HepG2 (cell line): ENCODE data around the gene VCAN. TPM values are rescaled to one million over a fixed set of nuclear protein-coding genes. Genes with fewer than 3 reads are reported as not detected.
A peak's percentile ranks its signal among the peaks of the same experiment; 100 is the strongest.

Source experiments
- ATAD3A ChIP-seq: sonication (generic); formaldehyde crosslinking; IDR thresholded peaks from 2 replicates; pipeline ENCODE4 v1.4.0; 2020; ENCODE audit warnings: missing genetic modification reagents
- BCL6 ChIP-seq: IDR thresholded peaks from 2 replicates; pipeline ENCODE4 v1.6.1; 2016; ENCODE audit warnings: missing genetic modification reagents, missing compliant biosample characterization
- HOXA9 ChIP-seq: sonication (generic); formaldehyde crosslinking; IDR thresholded peaks from 2 replicates; pipeline ENCODE4 v1.8.1; 2022; ENCODE audit warnings: missing genetic modification reagents, mild to moderate bottlenecking, moderate library complexity, borderline replicate concordance
- KLF15 ChIP-seq: sonication (generic); formaldehyde crosslinking; IDR thresholded peaks from 2 replicates; pipeline ENCODE4 v1.8.1; 2023; ENCODE audit warnings: borderline replicate concordance, mild to moderate bottlenecking, inconsistent platforms, missing genetic modification reagents, mixed read lengths
- MXD4 ChIP-seq: IDR thresholded peaks from 2 replicates; pipeline ENCODE4 v1.6.1; 2016; ENCODE audit warnings: mild to moderate bottlenecking, missing biosample characterization, missing genetic modification reagents
- PCBP2 ChIP-seq: fragments of 200-400 bp; formaldehyde crosslinking; optimal IDR thresholded peaks from 2 replicates; pipeline ENCODE3; 2018; ENCODE audit warnings: low read length, low read depth; ENCODE audit not compliant: poor library complexity, severe bottlenecking
- SRY ChIP-seq: sonication (generic); formaldehyde crosslinking; IDR thresholded peaks from 2 replicates; pipeline ENCODE4 v1.8.0; 2022; ENCODE audit warnings: mild to moderate bottlenecking, missing genetic modification reagents
- TCF7 ChIP-seq: sonication (generic); IDR thresholded peaks from 2 replicates; pipeline ENCODE4 v1.6.1; 2016; ENCODE audit warnings: antibody characterized with exemption, low read depth
- TMF1 ChIP-seq: sonication (generic); formaldehyde crosslinking; IDR thresholded peaks from 2 replicates; pipeline ENCODE4 v1.8.1; 2022; ENCODE audit warnings: low read depth, missing genetic modification reagents
- XBP1 ChIP-seq: sonication (generic); formaldehyde crosslinking; IDR thresholded peaks from 2 replicates; pipeline ENCODE4 v1.5.0; 2020; ENCODE audit warnings: missing genetic modification reagents
- ZFYVE20 ChIP-seq: sonication (generic); formaldehyde crosslinking; IDR thresholded peaks from 2 replicates; pipeline ENCODE4 v1.8.0; 2023; ENCODE audit warnings: low read depth, mild to moderate bottlenecking, moderate library complexity, missing genetic modification reagents, borderline replicate concordance
- ZNF124 ChIP-seq: sonication (generic); formaldehyde crosslinking; IDR thresholded peaks from 2 replicates; pipeline ENCODE4 v1.4.0; 2020; ENCODE audit warnings: missing genetic modification reagents
- ZNF30 ChIP-seq: sonication (generic); formaldehyde crosslinking; IDR thresholded peaks from 2 replicates; pipeline ENCODE4 v1.5.0; 2020; ENCODE audit warnings: mild to moderate bottlenecking, missing genetic modification reagents
- ZNF451 ChIP-seq: sonication (generic); formaldehyde crosslinking; IDR thresholded peaks from 2 replicates; pipeline ENCODE4 v1.5.0; 2020; ENCODE audit warnings: mild to moderate bottlenecking, missing genetic modification reagents
- ZNF512B ChIP-seq: sonication (generic); formaldehyde crosslinking; IDR thresholded peaks from 2 replicates; pipeline ENCODE4 v1.5.1; 2020; ENCODE audit warnings: missing genetic modification reagents, mild to moderate bottlenecking, borderline replicate concordance
- ZNF567 ChIP-seq: sonication (generic); formaldehyde crosslinking; IDR thresholded peaks from 2 replicates; pipeline ENCODE4 v1.8.1; 2023; ENCODE audit warnings: mild to moderate bottlenecking, missing genetic modification reagents, borderline replicate concordance
- ZNF605 ChIP-seq: sonication (generic); formaldehyde crosslinking; IDR thresholded peaks from 2 replicates; pipeline ENCODE4 v1.8.0; 2022; ENCODE audit warnings: mild to moderate bottlenecking, missing genetic modification reagents
- polyA plus RNA-seq, 8 experiments: library from polyadenylated mRNA; depleted of rRNA in 3 of 8; stranded (reverse) in 7 of 8; unstranded in 1 of 8; fragments of >200 nt; fragmentation: Illumina TruSeq in 4 of 8; extraction: Trizol in 4 of 8; gene quantifications; 2 replicates each; pipeline versions ENCODE4 v1.2.1 to v1.2.3, GENCODE V29; 2011 to 2016; ENCODE audit warnings: low read depth in 4 of 8, missing spikeins in 1 of 8, mixed read lengths in 1 of 8; ENCODE audit not compliant: insufficient read depth in 1 of 8
- total RNA-seq, 5 experiments: library from RNA; depleted of rRNA; stranded (reverse); fragments of >200 nt; fragmentation: Illumina TruSeq; extraction: Trizol; gene quantifications; 2 replicates each; pipeline ENCODE4 v1.2.3, GENCODE V29; 2016; ENCODE audit warnings: low read depth in 1 of 5
- TF ChIP-seq, protein P1 (sequence below): sonication (generic); formaldehyde crosslinking; IDR thresholded peaks from 2 replicates; pipeline ENCODE4 v1.5.1; 2020; ENCODE audit warnings: mild to moderate bottlenecking, missing genetic modification reagents, moderate library complexity
- TF ChIP-seq, protein P2 (sequence below): sonication (generic); formaldehyde crosslinking; IDR thresholded peaks from 2 replicates; pipeline ENCODE4 v1.5.1; 2020; ENCODE audit warnings: missing genetic modification reagents, mild to moderate bottlenecking, borderline replicate concordance
- TF ChIP-seq, protein P3 (sequence below): IDR thresholded peaks from 2 replicates; pipeline ENCODE4 v1.6.1; 2018; ENCODE audit warnings: missing genetic modification reagents

The VCAN gene
- total and polyA plus RNA-seq, 2 of the 13 experiments (the other 11 are each of a cell fraction or from before 2014, with no cell fraction given) = 1.2 to 3.5 TPM

DNA sequence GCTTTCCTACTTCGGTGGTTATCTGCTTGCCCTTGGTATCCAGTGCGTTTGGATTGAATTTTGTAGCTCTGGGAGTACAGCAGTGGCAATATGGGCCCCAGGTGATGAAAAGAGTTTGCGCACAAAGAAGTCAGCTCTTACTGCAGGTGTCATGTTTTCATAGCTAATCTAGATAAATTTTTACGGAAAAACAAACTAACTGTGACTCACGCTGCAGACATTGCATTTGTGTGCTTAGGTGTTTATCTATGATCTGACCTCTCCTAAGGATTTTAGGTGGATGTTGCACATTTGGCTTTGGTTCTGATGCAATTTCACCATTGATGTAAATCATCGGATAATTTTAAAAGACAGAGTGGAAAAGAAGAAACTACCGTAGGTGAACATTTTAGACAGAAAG lies 92.1 kb downstream of the VCAN start (continued):
- TF ChIP-seq, protein P1, sequence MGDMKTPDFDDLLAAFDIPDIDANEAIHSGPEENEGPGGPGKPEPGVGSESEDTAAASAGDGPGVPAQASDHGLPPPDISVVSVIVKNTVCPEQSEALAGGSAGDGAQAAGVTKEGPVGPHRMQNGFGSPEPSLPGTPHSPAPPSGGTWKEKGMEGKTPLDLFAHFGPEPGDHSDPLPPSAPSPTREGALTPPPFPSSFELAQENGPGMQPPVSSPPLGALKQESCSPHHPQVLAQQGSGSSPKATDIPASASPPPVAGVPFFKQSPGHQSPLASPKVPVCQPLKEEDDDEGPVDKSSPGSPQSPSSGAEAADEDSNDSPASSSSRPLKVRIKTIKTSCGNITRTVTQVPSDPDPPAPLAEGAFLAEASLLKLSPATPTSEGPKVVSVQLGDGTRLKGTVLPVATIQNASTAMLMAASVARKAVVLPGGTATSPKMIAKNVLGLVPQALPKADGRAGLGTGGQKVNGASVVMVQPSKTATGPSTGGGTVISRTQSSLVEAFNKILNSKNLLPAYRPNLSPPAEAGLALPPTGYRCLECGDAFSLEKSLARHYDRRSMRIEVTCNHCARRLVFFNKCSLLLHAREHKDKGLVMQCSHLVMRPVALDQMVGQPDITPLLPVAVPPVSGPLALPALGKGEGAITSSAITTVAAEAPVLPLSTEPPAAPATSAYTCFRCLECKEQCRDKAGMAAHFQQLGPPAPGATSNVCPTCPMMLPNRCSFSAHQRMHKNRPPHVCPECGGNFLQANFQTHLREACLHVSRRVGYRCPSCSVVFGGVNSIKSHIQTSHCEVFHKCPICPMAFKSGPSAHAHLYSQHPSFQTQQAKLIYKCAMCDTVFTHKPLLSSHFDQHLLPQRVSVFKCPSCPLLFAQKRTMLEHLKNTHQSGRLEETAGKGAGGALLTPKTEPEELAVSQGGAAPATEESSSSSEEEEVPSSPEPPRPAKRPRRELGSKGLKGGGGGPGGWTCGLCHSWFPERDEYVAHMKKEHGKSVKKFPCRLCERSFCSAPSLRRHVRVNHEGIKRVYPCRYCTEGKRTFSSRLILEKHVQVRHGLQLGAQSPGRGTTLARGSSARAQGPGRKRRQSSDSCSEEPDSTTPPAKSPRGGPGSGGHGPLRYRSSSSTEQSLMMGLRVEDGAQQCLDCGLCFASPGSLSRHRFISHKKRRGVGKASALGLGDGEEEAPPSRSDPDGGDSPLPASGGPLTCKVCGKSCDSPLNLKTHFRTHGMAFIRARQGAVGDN (CRISPR knock-in tag) = no peak
- no peak for TF ChIP-seq XBP1 (CRISPR knock-in tag)
- TF ChIP-seq, protein P2, sequence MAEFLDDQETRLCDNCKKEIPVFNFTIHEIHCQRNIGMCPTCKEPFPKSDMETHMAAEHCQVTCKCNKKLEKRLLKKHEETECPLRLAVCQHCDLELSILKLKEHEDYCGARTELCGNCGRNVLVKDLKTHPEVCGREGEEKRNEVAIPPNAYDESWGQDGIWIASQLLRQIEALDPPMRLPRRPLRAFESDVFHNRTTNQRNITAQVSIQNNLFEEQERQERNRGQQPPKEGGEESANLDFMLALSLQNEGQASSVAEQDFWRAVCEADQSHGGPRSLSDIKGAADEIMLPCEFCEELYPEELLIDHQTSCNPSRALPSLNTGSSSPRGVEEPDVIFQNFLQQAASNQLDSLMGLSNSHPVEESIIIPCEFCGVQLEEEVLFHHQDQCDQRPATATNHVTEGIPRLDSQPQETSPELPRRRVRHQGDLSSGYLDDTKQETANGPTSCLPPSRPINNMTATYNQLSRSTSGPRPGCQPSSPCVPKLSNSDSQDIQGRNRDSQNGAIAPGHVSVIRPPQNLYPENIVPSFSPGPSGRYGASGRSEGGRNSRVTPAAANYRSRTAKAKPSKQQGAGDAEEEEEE = no peak
- TF ChIP-seq, protein P3, sequence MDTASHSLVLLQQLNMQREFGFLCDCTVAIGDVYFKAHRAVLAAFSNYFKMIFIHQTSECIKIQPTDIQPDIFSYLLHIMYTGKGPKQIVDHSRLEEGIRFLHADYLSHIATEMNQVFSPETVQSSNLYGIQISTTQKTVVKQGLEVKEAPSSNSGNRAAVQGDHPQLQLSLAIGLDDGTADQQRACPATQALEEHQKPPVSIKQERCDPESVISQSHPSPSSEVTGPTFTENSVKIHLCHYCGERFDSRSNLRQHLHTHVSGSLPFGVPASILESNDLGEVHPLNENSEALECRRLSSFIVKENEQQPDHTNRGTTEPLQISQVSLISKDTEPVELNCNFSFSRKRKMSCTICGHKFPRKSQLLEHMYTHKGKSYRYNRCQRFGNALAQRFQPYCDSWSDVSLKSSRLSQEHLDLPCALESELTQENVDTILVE (CRISPR knock-in tag) = 0 out of 2 replicates have a peak, but pooled peaks have one; percentile 14
- no peak for TF ChIP-seq MXD4 (CRISPR knock-in tag)
- TF ChIP-seq ZNF567 (CRISPR knock-in tag) = no peak
- no peak for TF ChIP-seq KLF15 (CRISPR knock-in tag)
- TF ChIP-seq TCF7 = peak; percentile 59; the same call in 1 of the 2 replicates
- TF ChIP-seq SRY (CRISPR knock-in tag) = no peak
- TF ChIP-seq TMF1 (CRISPR knock-in tag) = no peak
- TF ChIP-seq ZNF605 (CRISPR knock-in tag) = no peak
- TF ChIP-seq PCBP2 = no peak
- no peak; the same call in 1 of the 2 replicates for TF ChIP-seq ZNF124 (CRISPR knock-in tag)
- no peak for TF ChIP-seq ZNF451 (CRISPR knock-in tag)
- no peak for TF ChIP-seq ZFYVE20
- no peak for TF ChIP-seq ZNF30 (CRISPR knock-in tag)
- no peak for TF ChIP-seq ZNF512B (CRISPR knock-in tag)
- TF ChIP-seq BCL6 (CRISPR knock-in tag) = peak; percentile 83; the same call in 1 of the 2 replicates
- no peak for TF ChIP-seq ATAD3A (CRISPR knock-in tag)
- no peak for TF ChIP-seq HOXA9 (CRISPR knock-in tag)
